ENCODE results near the gene RFX8.

RFX8 gene

DNA sequence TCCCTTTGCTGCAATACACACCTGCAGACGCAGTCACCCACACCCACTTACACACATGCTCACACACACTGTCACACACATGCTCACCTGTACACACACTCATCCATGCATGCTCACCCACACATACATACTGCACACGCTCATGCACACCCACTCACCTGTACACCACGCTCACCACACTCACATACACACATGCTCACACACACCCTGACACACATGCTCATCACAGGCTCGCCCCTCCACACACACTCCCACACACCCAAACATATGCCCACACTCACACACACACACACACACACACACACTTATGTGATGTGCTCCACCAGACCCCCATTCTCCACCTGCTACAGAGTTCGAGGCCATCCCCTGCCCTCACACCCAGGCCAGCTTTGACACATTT lies 64.8 kb downstream of the RFX8 start:
- no peak for DNase-seq (ENCODE audit: low read depth)

GRCh38 chr2:101409699-101410098 lies 65.2 kb downstream of the RFX8 start:
- no peak for DNase-seq (ENCODE audit: low read depth)

DNA sequence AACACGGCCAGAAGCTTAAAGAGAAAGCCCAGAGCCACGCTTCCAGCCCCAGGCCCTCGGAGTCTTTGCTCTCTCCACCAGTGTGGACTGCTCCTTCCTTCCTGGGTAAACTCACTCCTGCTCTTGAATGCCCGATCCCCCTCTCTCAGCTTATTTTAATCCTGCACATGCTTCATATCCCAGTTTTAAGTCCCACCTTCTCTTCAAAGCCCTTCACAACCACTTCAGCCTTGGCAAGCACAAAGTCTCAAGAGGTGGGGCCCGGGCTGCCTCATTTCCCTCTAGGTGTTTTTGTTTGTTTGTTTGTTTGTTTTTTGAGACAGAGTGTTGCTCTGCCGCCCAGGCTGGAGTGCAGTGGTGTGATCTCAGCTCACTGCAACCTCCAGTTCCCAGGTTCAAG lies 66.0 kb downstream of the RFX8 start:
- no peak for DNase-seq (ENCODE audit: low read depth)

DNA sequence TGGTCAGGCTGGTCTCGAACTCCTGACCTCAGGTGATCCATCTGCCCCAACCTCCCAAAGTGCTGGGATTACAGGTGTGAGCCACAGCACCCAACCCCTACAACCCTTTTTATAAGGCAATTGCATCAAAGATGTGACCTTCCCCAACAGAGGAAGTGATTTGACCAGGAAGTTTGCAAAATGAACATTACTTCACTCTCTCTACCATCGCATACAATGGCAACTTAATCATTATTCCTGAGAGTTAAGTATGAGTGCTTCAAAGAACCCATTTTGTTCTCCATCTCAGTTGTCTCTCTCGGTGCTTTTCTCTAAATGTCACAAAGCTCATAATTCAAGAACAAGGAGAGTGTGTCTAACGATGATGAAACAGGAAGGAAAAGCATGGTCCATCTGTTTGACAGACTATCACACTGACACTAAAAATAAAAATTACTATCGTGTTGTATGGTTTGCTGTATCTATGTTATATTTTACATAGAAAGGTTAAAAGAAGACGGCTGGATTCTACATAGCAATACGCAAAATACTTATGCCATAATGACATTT lies 69.5 kb downstream of the RFX8 start:
- DNase-seq (ENCODE audit: low read depth): no peak

DNA sequence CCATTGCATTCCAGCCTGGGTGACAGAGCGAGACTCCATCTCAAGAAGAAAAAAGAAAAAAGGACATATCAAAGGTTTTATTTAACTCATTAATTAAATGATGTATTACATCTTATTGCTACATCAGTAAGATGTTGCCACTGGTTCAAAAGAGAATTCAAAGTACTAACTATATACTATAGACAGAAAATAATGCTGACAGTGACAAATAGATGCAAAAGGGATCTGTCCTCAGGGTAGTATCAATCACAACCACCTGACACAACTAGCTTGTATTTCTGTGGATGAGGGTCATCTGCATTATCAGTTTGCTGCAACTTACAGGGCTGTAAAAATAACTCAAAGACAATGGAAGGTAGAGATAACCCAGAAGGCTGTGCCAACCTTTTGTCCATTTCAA lies 71.2 kb downstream of the RFX8 start:
- no peak for DNase-seq (ENCODE audit: low read depth)

- no peak for DNase-seq (ENCODE audit: low read depth)
Observed at GRCh38 chr2:101402630-101403029, 72.3 kb downstream of the RFX8 start.

DNA sequence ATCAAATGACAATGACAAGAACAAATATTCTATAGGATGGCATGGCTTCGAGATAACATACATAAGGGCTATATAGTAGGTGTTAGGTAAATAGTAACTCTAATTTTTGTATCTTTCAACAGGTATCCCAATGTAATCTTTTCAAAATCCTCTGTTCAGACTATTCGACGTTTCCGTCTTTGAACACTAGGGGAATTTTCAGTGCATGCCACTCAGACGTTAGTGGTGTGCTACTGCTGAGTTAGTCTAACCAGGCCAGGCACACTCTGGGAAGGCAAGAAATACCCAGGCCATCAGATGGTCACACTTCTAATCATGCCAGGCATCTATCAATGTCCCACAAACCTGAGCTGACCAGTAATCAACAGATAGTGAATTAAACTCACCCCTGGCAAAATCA lies 73.0 kb downstream of the RFX8 start:
- no peak for DNase-seq (ENCODE audit: low read depth)

DNA sequence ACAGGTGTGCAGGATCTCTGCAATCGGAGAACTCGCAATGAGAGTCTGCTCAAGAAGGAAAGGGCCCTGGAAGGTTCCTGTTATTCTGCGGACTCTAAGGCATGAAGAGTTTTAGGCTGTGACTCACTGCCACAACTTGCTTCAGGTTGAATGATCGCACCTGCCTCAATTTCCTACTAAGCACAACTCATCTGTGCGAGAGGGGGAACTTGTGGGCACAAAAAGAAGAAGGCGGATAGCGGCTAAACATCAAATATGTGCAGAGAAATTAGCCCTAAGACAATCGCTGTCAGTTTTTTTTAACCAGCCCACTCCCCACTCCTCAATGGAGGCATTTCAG lies 73.6 kb downstream of the RFX8 start:
- peak; percentile 15 for DNase-seq (ENCODE audit: low read depth)

DNA sequence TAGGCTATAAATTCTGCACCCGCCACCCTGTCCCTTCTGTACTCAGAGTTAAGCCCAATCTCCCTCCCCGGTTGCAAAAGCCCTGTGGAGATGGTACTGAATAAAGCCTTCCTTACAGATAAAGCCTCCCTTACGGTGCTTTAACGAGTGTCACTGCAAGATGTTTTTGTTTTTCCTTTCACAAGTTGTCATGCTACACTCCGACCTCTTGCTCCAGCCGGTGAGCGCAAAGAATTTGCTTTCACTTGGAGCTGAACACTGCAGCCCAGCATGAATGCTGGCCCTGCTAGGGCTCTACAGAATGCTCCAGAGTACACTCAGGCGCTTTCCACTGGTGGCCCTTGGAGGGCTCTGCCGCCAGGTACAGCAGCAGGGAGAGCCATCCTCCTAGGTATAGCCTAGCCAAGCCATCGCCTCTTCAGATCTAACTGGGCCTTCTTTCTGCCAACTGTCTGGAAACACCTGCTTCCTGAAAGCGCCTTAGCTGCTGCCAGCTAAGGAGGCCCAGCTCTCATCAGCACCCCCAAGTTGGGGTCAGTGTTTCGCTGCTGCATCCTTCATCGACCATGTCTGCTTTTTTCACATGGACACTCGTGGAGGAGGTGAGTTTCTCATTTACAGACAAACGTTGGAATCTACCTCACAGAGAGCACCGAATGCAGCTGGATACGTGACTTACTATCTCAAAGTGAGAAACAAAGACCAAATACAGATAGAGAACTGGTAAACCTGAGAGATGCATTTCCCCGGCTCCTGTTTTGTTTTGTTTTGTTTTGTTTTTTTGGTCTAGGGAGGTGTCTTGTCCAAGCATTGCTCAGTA lies 74.2 kb downstream of the RFX8 start:
- DNase-seq (ENCODE audit: low read depth): no peak

- peak; percentile 16 for DNase-seq (ENCODE audit: low read depth)
Observed at GRCh38 chr2:101400048-101400447, 74.9 kb downstream of the RFX8 start.

- no peak for DNase-seq (ENCODE audit: low read depth)
Observed at GRCh38 chr2:101399021-101399799, 75.7 kb downstream of the RFX8 start.

DNA sequence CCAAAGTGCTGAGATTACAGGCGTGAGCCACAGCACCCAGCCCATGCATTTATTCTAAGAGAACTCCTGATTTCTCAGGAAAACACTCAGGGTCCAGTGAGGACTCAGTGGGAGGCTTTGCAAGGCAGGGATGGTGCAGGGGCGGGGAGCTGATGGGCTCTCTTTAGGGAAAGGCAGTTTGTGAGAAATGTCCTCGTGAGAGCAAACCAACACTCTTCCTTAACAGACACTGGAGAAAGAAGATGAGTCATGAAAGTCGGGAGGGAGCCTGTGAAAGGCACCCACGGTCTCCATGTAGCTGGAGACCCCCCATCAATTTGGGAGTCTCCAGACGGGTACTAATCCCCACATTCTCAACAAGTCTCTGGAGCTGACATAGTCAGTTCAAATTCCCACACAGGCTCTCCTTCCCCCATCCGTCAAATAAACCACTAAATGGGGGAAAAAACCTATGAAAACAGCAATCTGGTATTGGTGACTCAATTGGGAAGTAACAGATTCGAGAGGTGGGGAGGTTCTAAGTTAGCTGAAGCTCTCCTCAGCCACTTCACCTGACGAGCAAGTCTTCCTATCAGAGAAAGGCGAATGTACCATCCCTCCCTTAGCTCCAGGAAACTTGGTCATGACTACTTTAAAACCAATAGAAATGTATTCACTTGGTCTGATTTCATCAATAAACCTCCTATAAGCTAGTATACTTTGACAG lies 76.6 kb downstream of the RFX8 start:
- peak; percentile 25 for DNase-seq (ENCODE audit: low read depth)

- peak; percentile 97 for DNase-seq (ENCODE audit: low read depth)
Observed at GRCh38 chr2:101396316-101396717, 78.6 kb downstream of the RFX8 start.

GRCh38 chr2:101395545-101396315 lies 79.2 kb downstream of the RFX8 start:
- DNase-seq (ENCODE audit: low read depth): no peak

DNA sequence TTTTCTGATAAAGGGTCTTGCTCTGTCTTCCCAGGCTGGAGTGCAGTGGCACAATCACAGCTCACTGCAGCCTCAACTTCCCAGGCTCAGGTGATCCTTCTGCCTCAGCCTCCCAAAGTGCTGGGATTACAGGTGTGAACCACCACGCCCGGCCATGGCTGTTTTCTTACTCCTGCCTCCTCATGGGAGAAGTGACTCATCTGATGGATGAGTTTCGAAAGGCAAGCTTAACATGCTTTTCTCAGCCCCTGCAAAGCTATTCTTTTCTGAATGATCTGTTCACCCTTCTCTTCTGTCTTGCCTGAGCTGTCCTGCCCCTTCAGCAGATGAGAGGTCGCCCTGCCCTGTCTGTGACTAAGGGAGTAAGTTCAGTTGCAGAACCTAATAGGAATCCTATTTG lies 86.7 kb downstream of the RFX8 start:
- peak; percentile 73 for DNase-seq (ENCODE audit: low read depth)

GRCh38 chr2:101387151-101387834 lies 87.6 kb downstream of the RFX8 start, which contains the start of gene CREG2:
Gene CREG2, minus strand, starts transcription at chr2:101387503. Its CDS starts 46 bp downstream, at chr2:101387457.
- peak; percentile 56 for DNase-seq (ENCODE audit: low read depth)

DNA sequence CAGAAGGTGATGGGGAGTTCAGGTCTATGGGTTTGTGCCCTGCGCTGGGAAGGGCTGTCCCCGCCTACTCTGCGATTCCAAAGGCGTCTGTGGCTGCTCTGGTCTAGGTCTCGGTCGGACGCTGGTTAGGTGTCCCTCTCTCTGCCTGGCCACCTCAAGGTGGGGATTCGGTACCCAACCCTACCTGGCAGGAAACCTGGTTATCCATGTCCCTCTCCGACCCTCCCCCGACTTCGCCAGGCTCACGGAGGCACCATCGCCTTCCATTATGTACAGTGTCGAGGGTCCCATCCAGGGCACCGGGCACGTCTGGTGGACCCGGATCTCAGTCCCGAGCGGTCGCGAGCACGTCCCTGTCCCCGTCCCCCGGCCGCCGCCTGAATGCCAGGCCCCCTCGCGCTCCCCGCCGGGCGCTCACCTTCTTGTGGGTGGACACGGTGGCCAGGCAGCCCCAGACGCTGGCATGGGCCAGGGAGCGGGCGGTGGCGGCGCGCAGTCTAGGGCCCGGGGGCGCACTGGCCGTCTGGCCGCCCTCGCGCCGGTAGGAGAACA lies 88.2 kb downstream of the RFX8 start:
- DNase-seq (ENCODE audit: low read depth): no peak

DNA sequence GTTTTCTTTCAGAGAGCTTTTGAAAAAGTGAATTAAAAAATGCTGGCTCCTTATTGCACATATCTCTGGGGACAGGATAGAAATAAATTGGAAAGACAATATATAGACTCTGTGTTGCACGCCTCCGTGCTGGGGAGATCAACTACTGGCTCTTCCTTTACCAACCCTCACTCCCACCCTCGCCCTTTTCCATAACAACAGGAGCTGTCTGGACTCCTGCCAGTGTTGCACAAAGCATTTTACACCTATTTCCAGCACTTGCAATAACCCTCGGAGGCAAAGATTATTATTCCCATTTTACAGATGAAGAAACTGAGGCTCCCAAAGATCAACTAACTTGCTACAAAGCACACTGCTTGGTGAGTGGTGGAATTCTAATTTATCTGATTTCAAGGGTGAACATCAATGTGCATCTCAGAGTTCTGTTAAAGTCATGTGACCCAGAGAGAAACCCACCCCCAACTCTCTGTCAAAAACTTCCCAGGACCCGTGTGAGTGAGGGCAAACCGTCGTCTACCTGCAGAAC lies 91.8 kb downstream of the RFX8 start:
- DNase-seq (ENCODE audit: low read depth): no peak

- DNase-seq (ENCODE audit: low read depth): no peak
Observed at GRCh38 chr2:101382442-101382841, 92.5 kb downstream of the RFX8 start.

DNA sequence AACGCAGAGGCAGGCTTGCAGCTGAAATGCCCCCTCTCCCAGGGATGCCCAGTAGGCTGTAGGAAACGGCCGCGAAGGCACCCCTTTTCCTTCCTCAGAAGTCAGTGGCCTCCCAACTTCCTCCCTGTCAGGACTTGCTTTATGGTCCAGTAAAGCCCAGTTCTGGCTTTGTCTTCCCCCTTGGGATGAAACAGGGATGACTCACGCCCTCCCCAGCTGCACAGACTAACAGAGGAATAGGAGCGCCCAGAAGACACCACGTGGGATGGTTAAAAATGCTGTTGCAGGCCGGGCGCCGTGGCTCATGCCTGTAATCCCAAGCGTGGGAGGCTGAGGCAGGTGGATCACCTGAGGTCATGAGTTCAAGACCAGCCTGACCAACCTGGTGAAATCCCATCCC lies 94.5 kb downstream of the RFX8 start:
- peak; percentile 70 for DNase-seq (ENCODE audit: low read depth)

- no peak for DNase-seq (ENCODE audit: low read depth)
Observed at GRCh38 chr2:101379091-101379490, 95.8 kb downstream of the RFX8 start.

All from iris pigment epithelial cell (primary cell).